ENCODE results near the gene PTPRT.

PTPRT gene

DNA sequence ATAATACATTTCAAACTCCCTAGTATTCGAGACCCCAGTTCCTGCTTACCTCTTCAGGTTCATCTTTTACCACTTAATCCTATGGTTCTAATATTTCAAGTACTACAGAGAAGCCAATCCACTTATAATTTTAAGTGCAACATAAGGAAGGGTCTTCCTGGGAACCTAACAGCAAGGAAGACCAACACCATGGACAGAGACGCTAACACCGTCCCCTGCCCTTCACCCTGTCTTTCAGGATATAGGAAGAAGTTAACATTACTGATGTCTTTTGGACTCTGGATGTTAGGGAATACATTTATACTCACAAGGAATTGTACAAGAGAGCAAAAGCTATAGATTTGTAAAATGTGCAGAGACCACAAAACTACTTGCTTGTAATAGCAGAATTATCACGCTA lies 1006.6 kb downstream of the PTPRT start:
- DNase-seq (ENCODE audit: low spot score) = no peak
- TF ChIP-seq CTCF (IDR thresholded peaks at IDR 0.05) = no peak
- no peak overlapping the region for H3K27ac ChIP-seq

DNA sequence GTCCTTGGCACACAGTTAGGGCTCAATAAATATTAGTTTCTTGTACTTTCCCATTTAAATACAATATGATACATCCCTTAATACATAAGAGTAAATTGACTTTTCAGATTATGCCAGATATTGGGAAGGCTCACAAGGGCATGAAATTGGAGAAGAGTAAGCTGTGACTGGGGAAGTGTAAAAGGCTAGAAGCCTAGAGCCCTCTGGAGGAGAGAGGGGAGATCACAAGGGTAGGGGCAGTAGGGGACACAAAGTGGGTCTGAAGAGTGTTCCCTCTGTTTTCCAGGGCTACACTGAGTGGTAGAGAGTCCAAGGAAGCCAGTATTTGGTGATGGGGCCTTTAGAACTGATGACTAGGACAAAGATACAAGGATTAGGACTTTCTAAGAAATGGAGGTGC lies 1008.6 kb downstream of the PTPRT start:
- Histone ChIP-seq H3K4me3 (no peak overlapping the region), H3K27ac (no peak overlapping the region)
- DNase-seq (ENCODE audit: low spot score) = no peak
- TF ChIP-seq CTCF (IDR thresholded peaks at IDR 0.05) = no peak

More for the DNA sequence above, 1006.6 kb downstream of the PTPRT start:
- no peak overlapping the region for H3K4me3 ChIP-seq

GRCh38 chr20:42179768-42180167 lies 1009.9 kb downstream of the PTPRT start:
- Histone ChIP-seq H3K4me3 (no peak overlapping the region), H3K27ac (no peak overlapping the region)
- DNase-seq (ENCODE audit: low spot score) = no peak
- TF ChIP-seq CTCF (IDR thresholded peaks at IDR 0.05) = no peak

DNA sequence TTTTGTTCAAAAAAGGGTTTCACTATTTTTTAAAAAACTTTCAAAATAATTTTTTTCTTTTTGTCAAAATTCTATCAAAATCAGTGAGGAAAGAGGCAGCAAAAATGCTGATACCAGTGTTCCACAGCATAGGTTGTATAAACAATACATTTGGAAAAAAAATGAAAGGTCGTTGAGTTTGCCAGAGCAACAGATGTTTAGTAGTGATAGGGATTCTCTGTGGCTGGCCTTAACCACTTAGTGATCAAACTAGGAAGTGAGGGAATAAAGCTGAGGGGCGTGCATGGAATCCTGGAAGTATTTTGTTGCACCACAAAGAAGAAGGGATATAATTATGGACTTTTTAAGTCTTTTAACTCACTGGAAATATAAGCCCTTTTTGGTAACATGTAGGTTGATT lies 1016.3 kb downstream of the PTPRT start:
- TF ChIP-seq CTCF (IDR thresholded peaks at IDR 0.05) = no peak
- no peak overlapping the region for H3K27ac ChIP-seq
- H3K4me3 ChIP-seq = no peak overlapping the region
- DNase-seq (ENCODE audit: low spot score) = no peak

DNA sequence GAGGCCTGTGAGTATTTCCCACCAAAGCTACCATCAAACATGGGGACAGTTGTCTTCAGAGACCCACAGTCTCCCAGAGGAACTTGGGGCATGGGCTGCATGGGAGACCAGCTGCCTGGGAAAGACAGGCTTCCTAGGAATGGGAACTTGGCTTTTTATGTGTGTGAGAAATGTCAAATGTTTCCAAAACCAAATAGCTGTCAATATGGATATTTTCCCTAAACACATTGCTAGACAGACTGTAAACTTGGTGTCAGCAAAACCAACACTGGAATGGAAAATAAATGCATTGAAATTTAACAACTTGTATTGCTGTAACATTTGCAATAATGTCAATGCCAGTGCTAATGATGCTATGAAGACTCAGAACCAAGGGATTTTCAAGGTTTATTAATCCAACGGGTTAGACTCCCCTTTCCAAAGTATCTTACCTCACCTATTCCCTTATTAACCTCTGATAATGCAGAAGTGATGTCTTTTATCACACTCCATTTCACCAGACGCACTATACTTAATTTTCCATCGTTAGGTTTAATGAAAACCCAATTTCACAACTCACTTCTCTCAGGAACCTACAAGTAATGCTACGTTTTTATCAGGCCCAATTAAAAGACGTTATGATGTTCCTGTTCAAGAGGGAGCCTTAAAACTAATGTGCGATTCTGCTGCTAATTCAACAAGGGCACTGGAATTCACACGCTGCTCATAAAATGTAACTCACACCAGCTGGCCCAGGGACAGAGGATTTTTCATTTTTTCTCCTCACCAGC lies 1025.4 kb downstream of the PTPRT start:
- DNase-seq (ENCODE audit: low spot score) = no peak
- no peak overlapping the region for H3K27ac ChIP-seq
- no peak for TF ChIP-seq CTCF (IDR thresholded peaks at IDR 0.05)

GRCh38 chr20:42161228-42161829 lies 1028.4 kb downstream of the PTPRT start:
- no peak for DNase-seq (ENCODE audit: low spot score)
- Histone ChIP-seq H3K4me3 (no peak overlapping the region), H3K27ac (no peak overlapping the region)
- no peak for TF ChIP-seq CTCF (IDR thresholded peaks at IDR 0.05)

More for the DNA sequence above, 1025.4 kb downstream of the PTPRT start:
- H3K4me3 ChIP-seq = no peak overlapping the region

DNA sequence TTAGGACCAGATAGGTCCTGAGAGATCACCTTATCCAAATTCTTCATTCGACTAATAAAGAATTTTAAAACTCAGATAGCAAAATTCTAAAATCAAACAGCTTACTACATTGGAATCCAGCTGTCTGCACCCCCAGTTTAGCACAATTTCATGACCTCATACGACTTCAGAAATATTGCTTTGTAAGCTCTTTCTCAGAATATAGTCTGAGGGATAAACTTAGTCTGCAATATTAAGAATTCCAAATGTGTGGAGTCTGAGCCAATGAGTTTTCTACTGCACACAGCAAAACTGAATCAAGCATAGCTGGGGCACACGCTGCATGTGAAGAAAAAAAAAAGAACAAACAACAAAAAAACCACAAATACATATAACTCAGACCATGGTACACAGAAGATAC lies 1029.9 kb downstream of the PTPRT start:
- no peak for DNase-seq (ENCODE audit: low spot score)
- TF ChIP-seq CTCF (IDR thresholded peaks at IDR 0.05) = no peak
- H3K4me3 ChIP-seq = no peak overlapping the region
- no peak overlapping the region for H3K27ac ChIP-seq
